ENCODE data around the gene ABTB2. TPM values are rescaled to one million over a fixed set of nuclear protein-coding genes. Genes with fewer than 3 reads are reported as not detected.

The ABTB2 gene
- total RNA-seq, 2 experiments from 2014 or later, result 0.06 to 0.09 TPM

DNA sequence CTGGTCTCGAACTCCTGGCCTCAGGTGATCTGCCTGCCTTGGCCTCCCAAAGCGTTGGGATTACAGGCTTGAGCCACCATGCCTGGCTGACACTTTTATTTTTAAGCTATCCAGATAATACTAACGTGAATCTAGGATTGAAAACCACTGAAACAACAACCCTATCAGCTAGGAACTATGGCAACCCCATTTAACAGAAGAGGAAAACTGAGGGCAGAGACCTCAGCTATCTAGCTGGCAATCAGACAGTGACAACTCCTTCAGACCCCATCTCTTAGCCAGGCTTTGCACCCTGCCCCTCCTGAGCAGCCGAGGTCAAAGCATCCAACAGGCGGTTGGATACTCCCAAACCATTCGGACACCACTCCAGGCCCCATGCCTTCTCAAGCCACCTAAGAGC, 14.1 kb downstream of the ABTB2 start:
- H2AFZ ChIP-seq (ENCODE audit: low read length), result no peak overlapping the region
- POLR2A ChIA-PET, result no interaction called here
- no peaks in the 10 kb centered on the region for H3K79me2 ChIP-seq (ENCODE audit: insufficient read depth, low read depth, low read length)
- CTCF ChIA-PET (ENCODE audit: unreplicated experiment), result no interaction called here
- no peaks in the 10 kb centered on the region for H3K4me1 ChIP-seq (ENCODE audit: insufficient read depth, low read length, poor library complexity, severe bottlenecking)
- H3K27ac ChIP-seq (ENCODE audit: low read depth, low read length, poor library complexity, severe bottlenecking), result no peak overlapping the region
- no peaks in the 10 kb centered on the region for H4K20me1 ChIP-seq (ENCODE audit: insufficient read depth, low read length)
- H3K36me3 ChIP-seq (ENCODE audit: insufficient read depth, low read length), result no peaks in the 10 kb centered on the region
- H3K9me3 ChIP-seq (ENCODE audit: low read length), result no peaks in the 10 kb centered on the region
- TF ChIP-seq, protein P1, sequence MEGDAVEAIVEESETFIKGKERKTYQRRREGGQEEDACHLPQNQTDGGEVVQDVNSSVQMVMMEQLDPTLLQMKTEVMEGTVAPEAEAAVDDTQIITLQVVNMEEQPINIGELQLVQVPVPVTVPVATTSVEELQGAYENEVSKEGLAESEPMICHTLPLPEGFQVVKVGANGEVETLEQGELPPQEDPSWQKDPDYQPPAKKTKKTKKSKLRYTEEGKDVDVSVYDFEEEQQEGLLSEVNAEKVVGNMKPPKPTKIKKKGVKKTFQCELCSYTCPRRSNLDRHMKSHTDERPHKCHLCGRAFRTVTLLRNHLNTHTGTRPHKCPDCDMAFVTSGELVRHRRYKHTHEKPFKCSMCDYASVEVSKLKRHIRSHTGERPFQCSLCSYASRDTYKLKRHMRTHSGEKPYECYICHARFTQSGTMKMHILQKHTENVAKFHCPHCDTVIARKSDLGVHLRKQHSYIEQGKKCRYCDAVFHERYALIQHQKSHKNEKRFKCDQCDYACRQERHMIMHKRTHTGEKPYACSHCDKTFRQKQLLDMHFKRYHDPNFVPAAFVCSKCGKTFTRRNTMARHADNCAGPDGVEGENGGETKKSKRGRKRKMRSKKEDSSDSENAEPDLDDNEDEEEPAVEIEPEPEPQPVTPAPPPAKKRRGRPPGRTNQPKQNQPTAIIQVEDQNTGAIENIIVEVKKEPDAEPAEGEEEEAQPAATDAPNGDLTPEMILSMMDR (conservative IDR thresholded peaks at IDR 0.05; ENCODE audit: low read length), result no peak
- TF ChIP-seq EZH2phosphoT487 (IDR thresholded peaks at IDR 0.05; ENCODE audit: borderline replicate concordance, low read depth, low read length), result no peak
- intact Hi-C loops (cut with micrococcal nuclease; ENCODE audit: unreplicated experiment), result no loop called here
- no peaks in the 10 kb centered on the region for H3K9me2 ChIP-seq (ENCODE audit: insufficient read depth, low read length)
- BruUV-seq (replicated peaks), result no TSS peak
- DNase-seq (ENCODE audit: low spot score), result no peak
- H3K4me3 ChIP-seq (ENCODE audit: low read depth, low read length, poor library complexity, severe bottlenecking), result no peak overlapping the region
- H3K4me2 ChIP-seq (ENCODE audit: low read length), result no peak overlapping the region

DNA sequence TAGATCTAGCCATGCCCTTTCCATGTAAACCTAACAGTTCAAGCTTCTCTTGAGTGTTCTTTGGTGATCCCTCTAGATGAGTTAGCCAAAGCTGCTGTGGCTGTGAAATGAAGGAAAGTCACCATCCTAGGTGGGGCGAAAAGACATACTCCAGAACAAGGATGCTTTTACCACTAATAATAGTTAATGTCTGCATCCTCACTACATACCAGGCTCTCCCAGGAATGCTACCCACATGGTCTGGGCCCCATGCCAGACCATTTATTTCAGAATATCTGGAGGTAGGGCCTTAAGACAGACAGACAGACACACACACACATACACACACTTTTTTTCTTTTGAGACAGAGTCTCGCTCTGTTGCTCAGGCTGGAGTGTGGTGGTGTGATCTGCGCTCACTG, 14.7 kb downstream of the ABTB2 start:
- BruUV-seq (replicated peaks), result no TSS peak
- no peak overlapping the region for H3K4me2 ChIP-seq (ENCODE audit: low read length)
- no peaks in the 10 kb centered on the region for H3K9me3 ChIP-seq (ENCODE audit: low read length)
- CTCF ChIA-PET (ENCODE audit: unreplicated experiment), result no interaction called here
- no peaks in the 10 kb centered on the region for H4K20me1 ChIP-seq (ENCODE audit: insufficient read depth, low read length)
- POLR2A ChIA-PET, result no interaction called here
- no peak for TF ChIP-seq EZH2phosphoT487 (IDR thresholded peaks at IDR 0.05; ENCODE audit: borderline replicate concordance, low read depth, low read length)
- H3K4me3 ChIP-seq (ENCODE audit: low read depth, low read length, poor library complexity, severe bottlenecking), result no peak overlapping the region
- no peaks in the 10 kb centered on the region for H3K36me3 ChIP-seq (ENCODE audit: insufficient read depth, low read length)
- no peak overlapping the region for H2AFZ ChIP-seq (ENCODE audit: low read length)
- no peaks in the 10 kb centered on the region for H3K9me2 ChIP-seq (ENCODE audit: insufficient read depth, low read length)
- H3K79me2 ChIP-seq (ENCODE audit: insufficient read depth, low read depth, low read length), result no peaks in the 10 kb centered on the region
- H3K27ac ChIP-seq (ENCODE audit: low read depth, low read length, poor library complexity, severe bottlenecking), result no peak overlapping the region
- no peaks in the 10 kb centered on the region for H3K4me1 ChIP-seq (ENCODE audit: insufficient read depth, low read length, poor library complexity, severe bottlenecking)
- intact Hi-C loops (cut with micrococcal nuclease; ENCODE audit: unreplicated experiment), result no loop called here
- no peak for DNase-seq (ENCODE audit: low spot score)

DNA sequence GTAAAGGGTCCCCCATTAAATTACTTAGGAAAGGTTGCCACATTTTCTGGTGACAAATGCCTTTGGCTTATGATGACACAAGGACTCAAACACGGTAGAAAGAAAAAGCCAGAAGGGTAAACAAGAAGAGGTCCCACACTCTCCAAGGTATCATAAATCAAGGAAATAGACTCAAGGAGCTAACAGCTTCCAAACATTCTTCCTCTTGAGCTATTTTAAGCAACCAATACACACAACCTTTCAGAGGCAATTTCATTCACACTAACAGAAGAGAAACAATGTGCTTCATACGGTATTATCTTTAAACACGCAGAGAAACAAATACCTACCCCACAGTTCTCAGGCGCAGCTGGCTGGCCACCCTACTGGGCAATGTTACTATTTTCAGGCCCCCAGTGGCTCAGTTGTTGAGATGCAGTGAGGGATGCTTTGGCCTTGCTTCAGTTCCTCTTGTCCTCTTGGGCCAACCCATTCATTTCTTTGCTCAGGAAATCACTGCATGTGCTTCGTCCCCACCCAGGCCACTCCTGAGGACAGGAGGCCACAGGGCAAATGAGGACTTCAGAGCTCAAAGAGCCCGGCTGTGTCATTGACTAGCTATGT, 15.8 kb downstream of the ABTB2 start:
- intact Hi-C loops (cut with micrococcal nuclease; ENCODE audit: unreplicated experiment), result no loop called here
- no peaks in the 10 kb centered on the region for H3K9me2 ChIP-seq (ENCODE audit: insufficient read depth, low read length)
- no peaks in the 10 kb centered on the region for H3K79me2 ChIP-seq (ENCODE audit: insufficient read depth, low read depth, low read length)
- ChIA-PET POLR2A (interaction anchor here (0.5 to 0.7 kb wide), 3 partner anchors 10 to 1432 kb away, joined by 3 to 4 read pairs (median 3); no protein-coding TSS in a partner anchor), CTCF (ENCODE audit: unreplicated experiment) (interaction anchor here (1.5 kb wide), 1 partner anchor 9 kb away, joined by 4 read pairs; no protein-coding TSS in a partner anchor)
- no peaks in the 10 kb centered on the region for H3K4me1 ChIP-seq (ENCODE audit: insufficient read depth, low read length, poor library complexity, severe bottlenecking)
- no peak overlapping the region for H2AFZ ChIP-seq (ENCODE audit: low read length)
- no TSS peak for BruUV-seq (replicated peaks)
- H3K27ac ChIP-seq (ENCODE audit: low read depth, low read length, poor library complexity, severe bottlenecking), result no peak overlapping the region
- TF ChIP-seq, protein P1 (conservative IDR thresholded peaks at IDR 0.05; ENCODE audit: low read length), result no peak
- no peak for TF ChIP-seq EZH2phosphoT487 (IDR thresholded peaks at IDR 0.05; ENCODE audit: borderline replicate concordance, low read depth, low read length)
- no peaks in the 10 kb centered on the region for H3K36me3 ChIP-seq (ENCODE audit: insufficient read depth, low read length)
- no peak for DNase-seq (ENCODE audit: low spot score)
- H3K4me2 ChIP-seq (ENCODE audit: low read length), result no peak overlapping the region
- H4K20me1 ChIP-seq (ENCODE audit: insufficient read depth, low read length), result no peaks in the 10 kb centered on the region
- H3K9me3 ChIP-seq (ENCODE audit: low read length), result no peaks in the 10 kb centered on the region
- no peak overlapping the region for H3K4me3 ChIP-seq (ENCODE audit: low read depth, low read length, poor library complexity, severe bottlenecking)
